ENCODE results near the gene MMAB. TPM values are rescaled to one million over a fixed set of nuclear protein-coding genes. Genes with fewer than 3 reads are reported as not detected.

MMAB gene
- total RNA-seq, 1 donor: 34.4 TPM

GRCh38 chr12:109610523-109610922 is 37.2 kb upstream of the MMAB start:
- no peaks in the 10 kb centered on the region for H3K36me3 ChIP-seq (ENCODE audit: insufficient read depth, low read length)
- H3K4me1 ChIP-seq (ENCODE audit: insufficient read depth, low read length): no peaks in the 10 kb centered on the region
- H3K27me3 ChIP-seq (ENCODE audit: insufficient read depth, low read length): peaks cover 33% of the 10 kb centered on the region
- no peak overlapping the region for H3K27ac ChIP-seq (ENCODE audit: low read depth, low read length)
- DNase-seq (ENCODE audit: insufficient read length, low spot score, missing footprints): no peak
- H3K9me3 ChIP-seq (ENCODE audit: low read depth, low read length): no peaks in the 10 kb centered on the region
- no peaks in the 10 kb centered on the region for H4K20me1 ChIP-seq (ENCODE audit: insufficient read depth, low read length)
- no peak overlapping the region for H3K4me3 ChIP-seq (ENCODE audit: insufficient read depth, low read length)
- no peaks in the 10 kb centered on the region for H3K79me2 ChIP-seq (ENCODE audit: insufficient read depth, low read length)
- no peak overlapping the region for H3K4me2 ChIP-seq (ENCODE audit: insufficient read depth, low read length)
- H2AFZ ChIP-seq (ENCODE audit: low read length): no peak overlapping the region
- no peak for TF ChIP-seq CTCF (IDR thresholded peaks at IDR 0.05; ENCODE audit: extremely low read depth, low read depth, low read length)

GRCh38 chr12:109609342-109609741 is 36.0 kb upstream of the MMAB start:
- TF ChIP-seq CTCF (IDR thresholded peaks at IDR 0.05; ENCODE audit: extremely low read depth, low read depth, low read length): no peak
- H3K79me2 ChIP-seq (ENCODE audit: insufficient read depth, low read length): no peaks in the 10 kb centered on the region
- no peak overlapping the region for H2AFZ ChIP-seq (ENCODE audit: low read length)
- no peaks in the 10 kb centered on the region for H3K4me1 ChIP-seq (ENCODE audit: insufficient read depth, low read length)
- no peaks in the 10 kb centered on the region for H4K20me1 ChIP-seq (ENCODE audit: insufficient read depth, low read length)
- DNase-seq (ENCODE audit: insufficient read length, low spot score, missing footprints): no peak
- no peaks in the 10 kb centered on the region for H3K9me3 ChIP-seq (ENCODE audit: low read depth, low read length)
- H3K27ac ChIP-seq (ENCODE audit: low read depth, low read length): no peak overlapping the region
- no peak overlapping the region for H3K4me3 ChIP-seq (ENCODE audit: insufficient read depth, low read length)
- H3K4me2 ChIP-seq (ENCODE audit: insufficient read depth, low read length): no peak overlapping the region
- H3K36me3 ChIP-seq (ENCODE audit: insufficient read depth, low read length): no peaks in the 10 kb centered on the region
- peaks cover 25% of the 10 kb centered on the region for H3K27me3 ChIP-seq (ENCODE audit: insufficient read depth, low read length)

GRCh38 chr12:109608793-109609192 is 35.5 kb upstream of the MMAB start:
- H3K4me2 ChIP-seq (ENCODE audit: insufficient read depth, low read length): no peak overlapping the region
- no peaks in the 10 kb centered on the region for H3K9me3 ChIP-seq (ENCODE audit: low read depth, low read length)
- H2AFZ ChIP-seq (ENCODE audit: low read length): no peak overlapping the region
- no peaks in the 10 kb centered on the region for H3K4me1 ChIP-seq (ENCODE audit: insufficient read depth, low read length)
- no peaks in the 10 kb centered on the region for H4K20me1 ChIP-seq (ENCODE audit: insufficient read depth, low read length)
- no peak overlapping the region for H3K4me3 ChIP-seq (ENCODE audit: insufficient read depth, low read length)
- peaks cover 23% of the 10 kb centered on the region for H3K27me3 ChIP-seq (ENCODE audit: insufficient read depth, low read length)
- H3K27ac ChIP-seq (ENCODE audit: low read depth, low read length): no peak overlapping the region
- H3K79me2 ChIP-seq (ENCODE audit: insufficient read depth, low read length): no peaks in the 10 kb centered on the region
- no peak for DNase-seq (ENCODE audit: insufficient read length, low spot score, missing footprints)
- no peaks in the 10 kb centered on the region for H3K36me3 ChIP-seq (ENCODE audit: insufficient read depth, low read length)
- no peak for TF ChIP-seq CTCF (IDR thresholded peaks at IDR 0.05; ENCODE audit: extremely low read depth, low read depth, low read length)

DNA sequence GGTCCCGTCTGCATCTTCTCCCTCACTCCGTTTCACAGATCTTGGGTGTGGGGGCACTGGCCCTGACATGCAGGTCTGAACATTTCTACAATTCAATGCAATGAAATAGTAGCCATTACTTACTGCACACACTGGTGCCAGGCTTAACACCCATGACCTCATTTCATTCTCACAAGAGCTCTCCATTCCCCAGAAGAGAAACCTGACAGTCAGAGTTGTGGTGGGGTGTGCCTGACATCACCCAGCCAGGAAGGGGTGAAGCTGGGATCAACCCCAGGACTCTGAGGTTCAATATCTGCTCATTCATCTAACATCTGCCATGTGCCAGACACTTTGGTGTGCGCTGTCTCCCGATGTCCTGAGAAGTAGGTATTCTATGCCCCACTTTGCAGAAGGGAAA is 35.0 kb upstream of the MMAB start:
- H3K4me3 ChIP-seq (ENCODE audit: insufficient read depth, low read length): no peak overlapping the region
- no peak for TF ChIP-seq CTCF (IDR thresholded peaks at IDR 0.05; ENCODE audit: extremely low read depth, low read depth, low read length)
- no peak overlapping the region for H3K27ac ChIP-seq (ENCODE audit: low read depth, low read length)
- no peaks in the 10 kb centered on the region for H3K9me3 ChIP-seq (ENCODE audit: low read depth, low read length)
- H2AFZ ChIP-seq (ENCODE audit: low read length): no peak overlapping the region
- H3K4me1 ChIP-seq (ENCODE audit: insufficient read depth, low read length): no peaks in the 10 kb centered on the region
- no peak overlapping the region for H3K4me2 ChIP-seq (ENCODE audit: insufficient read depth, low read length)
- no peak for DNase-seq (ENCODE audit: insufficient read length, low spot score, missing footprints)
- H3K79me2 ChIP-seq (ENCODE audit: insufficient read depth, low read length): no peaks in the 10 kb centered on the region
- H4K20me1 ChIP-seq (ENCODE audit: insufficient read depth, low read length): no peaks in the 10 kb centered on the region
- H3K36me3 ChIP-seq (ENCODE audit: insufficient read depth, low read length): no peaks in the 10 kb centered on the region
- H3K27me3 ChIP-seq (ENCODE audit: insufficient read depth, low read length): peaks cover 19% of the 10 kb centered on the region
